Posterior vena cava (tissue), 2 donors: ENCODE results near the gene HRC. TPM values are rescaled to one million over a fixed set of nuclear protein-coding genes. Genes with fewer than 3 reads are reported as not detected.

ENCODE experiments used
- DNase-seq: peaks from one replicate; pipeline ENCODE4 v3.0.0-alpha.2; 2020; ENCODE audit warnings: low spot score
- intact Hi-C, 2 donors: fragments of 100-400 bp; cut with DNase I; formaldehyde crosslinking; loops; one replicate each; pipeline versions ENCODE4 v1.14.1 to v1.14.2; 2022 to 2023
- total RNA-seq, 2 donors: library from RNA; stranded (reverse); fragmentation: NEBNext Ultra II Directional; extraction: Animal tissue kit (Norgen Biotek cat#: 25700); gene quantifications; one replicate each; pipeline ENCODE4 v1.2.1, GENCODE V29; 2021
- donor health status: DM: yes; HTN: yes; CAD: no.
- donor health status: DM: yes; HTN: yes; CAD: no.

The HRC gene
- total RNA-seq, 2 donors from 2014 or later, result 1.1 to 2.4 TPM

DNA sequence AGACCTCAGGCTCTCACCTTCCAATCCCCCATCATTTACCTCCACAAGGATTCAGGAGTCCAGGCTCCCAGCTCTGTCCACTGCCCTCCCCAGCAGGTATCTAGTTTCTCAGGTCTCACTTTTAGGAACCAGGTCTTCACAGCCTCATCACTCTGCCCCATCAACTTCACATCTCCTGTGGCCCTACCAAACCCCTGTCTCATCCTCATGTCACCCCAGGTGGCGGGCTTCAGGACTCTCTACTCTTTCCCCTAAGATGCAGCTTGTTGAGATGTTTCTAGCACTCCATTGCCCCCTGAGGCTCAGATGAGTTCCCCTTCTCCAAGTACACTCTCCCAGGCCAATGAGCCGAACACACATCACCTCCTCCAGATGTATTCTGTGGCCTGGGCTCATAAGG, 34.3 kb downstream of the HRC start:
- DNase-seq, result no peak
- intact Hi-C loops, result loop anchor here in 1 of 2 donors (1.0 kb wide), 1 partner anchor 20 kb away; no protein-coding TSS in a partner anchor

DNA sequence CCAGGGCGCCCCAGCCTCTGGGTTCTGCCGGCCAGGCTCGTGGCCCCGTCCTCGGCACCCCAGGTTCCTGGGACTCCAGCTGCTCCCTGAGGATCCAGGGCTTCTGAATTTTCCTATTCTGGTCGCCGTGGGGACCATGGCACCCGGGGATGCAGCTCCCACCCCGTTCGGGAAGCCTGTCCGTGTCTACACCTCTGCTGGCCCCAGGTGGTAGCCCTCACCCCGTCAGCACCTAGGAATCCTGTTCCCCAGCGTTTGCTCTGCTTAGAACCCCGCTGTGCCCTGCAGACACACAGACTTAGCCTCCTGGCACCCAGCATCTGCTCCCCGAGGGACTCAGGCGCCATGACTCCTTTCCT, 34.9 kb downstream of the HRC start:
- no peak for DNase-seq
- intact Hi-C loops, result loop anchor here in 1 of 2 donors (1.0 kb wide), 1 partner anchor 21 kb away; no protein-coding TSS in a partner anchor

DNA sequence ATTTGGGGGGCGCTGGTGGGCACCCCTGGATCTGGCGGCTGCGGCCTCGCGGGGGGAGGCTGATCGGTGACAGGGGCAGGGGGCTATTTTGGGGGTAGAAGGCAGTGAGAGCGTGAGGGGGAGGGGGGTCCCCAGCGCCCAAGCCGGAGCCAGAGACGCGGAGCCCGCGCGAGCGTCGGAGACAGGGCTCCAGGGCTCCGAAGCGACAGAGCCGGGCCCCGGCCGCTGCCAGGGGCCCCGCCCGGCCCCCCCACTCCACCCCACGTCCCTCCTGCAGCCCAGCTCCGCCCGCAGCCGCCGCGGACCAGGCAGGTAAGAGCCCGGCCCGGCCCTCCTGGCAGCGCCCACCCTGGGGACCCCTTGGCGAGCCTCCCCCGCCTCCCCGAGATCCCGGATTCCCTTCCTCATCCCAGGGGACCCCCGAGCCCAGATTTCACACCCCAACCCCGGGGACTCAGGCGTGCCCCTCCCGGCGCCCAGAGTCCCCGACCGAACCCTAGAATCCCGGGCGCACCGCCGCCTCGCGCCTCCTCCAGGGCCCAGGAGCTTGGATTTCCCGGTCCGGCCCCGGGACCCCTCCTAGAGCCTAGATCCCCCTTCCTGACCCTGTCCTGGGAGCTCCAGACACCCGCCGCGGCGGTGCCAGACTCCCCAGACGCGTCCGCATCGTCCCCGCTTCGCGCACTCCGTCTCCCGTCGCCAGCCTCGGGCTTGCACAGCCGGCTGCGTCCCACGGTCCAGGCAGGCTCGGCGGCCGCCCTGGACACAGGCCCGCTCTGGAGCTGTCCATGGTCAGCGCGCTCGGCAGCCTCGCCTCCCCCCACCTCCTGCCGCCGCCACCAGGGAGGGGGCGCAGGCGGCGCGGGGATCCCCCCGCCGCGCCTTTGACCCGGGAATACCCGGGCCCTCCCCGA, 35.5 kb downstream of the HRC start, which contains the start of gene PPFIA3:
Gene PPFIA3 (plus strand): TSS at position 134 of the 914 bp plus-strand sequence. CDS start 8,330 bp downstream, outside the sequence.
- intact Hi-C loops, result loop anchor here in 1 of 2 donors (1.0 kb wide), 1 partner anchor 22 kb away; no protein-coding TSS in a partner anchor
- DNase-seq, result peak; percentile 88

DNA sequence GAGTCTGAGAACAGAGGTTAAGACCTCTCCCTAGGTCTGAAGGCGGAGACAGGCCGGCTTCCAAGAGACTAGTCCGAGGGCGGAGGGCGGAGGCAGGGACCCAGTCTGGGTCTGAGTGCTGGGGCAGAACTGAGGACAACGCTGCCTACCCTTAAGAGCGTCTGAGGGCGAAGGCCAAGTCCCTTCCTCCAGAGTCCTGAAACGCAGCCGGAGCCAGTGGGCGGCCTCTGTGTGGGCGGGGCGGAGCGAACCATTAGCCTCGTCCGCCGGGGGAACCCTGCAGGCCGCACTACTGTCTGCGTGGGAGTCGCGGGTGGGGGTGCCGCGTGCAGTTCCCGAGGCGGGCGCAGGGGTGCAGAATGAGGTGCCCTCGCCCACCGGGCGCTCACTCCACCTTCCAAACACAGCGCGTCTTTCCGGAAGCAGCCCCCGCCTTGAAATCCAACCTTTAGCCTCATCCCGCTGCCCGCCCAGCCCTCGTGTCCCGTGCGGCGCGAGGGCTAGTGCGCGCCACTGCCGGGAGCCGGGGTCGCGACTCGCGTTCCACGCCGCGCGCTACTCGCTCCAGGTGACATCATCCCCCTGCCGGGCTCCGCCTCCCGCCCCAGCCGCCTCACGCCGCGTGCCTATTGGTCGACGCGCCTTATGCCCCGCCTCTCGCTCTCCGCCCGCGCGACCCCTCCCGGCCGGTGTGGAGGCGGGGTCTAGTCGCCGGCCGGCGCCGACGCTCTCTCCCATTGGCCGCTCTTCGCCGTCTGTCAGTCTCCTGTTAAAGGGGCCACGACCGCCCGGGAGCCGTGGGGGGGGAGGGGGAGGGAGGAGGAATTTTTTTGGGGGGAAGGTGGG, 36.4 kb downstream of the HRC start, which contains the start of gene C19orf73:
Gene C19orf73 (minus strand): TSS at position 579 of the 846 bp plus-strand sequence. CDS start 121 bp downstream, at position 458.
- peak; percentile 99 for DNase-seq
- intact Hi-C loops, result no loop called here

DNA sequence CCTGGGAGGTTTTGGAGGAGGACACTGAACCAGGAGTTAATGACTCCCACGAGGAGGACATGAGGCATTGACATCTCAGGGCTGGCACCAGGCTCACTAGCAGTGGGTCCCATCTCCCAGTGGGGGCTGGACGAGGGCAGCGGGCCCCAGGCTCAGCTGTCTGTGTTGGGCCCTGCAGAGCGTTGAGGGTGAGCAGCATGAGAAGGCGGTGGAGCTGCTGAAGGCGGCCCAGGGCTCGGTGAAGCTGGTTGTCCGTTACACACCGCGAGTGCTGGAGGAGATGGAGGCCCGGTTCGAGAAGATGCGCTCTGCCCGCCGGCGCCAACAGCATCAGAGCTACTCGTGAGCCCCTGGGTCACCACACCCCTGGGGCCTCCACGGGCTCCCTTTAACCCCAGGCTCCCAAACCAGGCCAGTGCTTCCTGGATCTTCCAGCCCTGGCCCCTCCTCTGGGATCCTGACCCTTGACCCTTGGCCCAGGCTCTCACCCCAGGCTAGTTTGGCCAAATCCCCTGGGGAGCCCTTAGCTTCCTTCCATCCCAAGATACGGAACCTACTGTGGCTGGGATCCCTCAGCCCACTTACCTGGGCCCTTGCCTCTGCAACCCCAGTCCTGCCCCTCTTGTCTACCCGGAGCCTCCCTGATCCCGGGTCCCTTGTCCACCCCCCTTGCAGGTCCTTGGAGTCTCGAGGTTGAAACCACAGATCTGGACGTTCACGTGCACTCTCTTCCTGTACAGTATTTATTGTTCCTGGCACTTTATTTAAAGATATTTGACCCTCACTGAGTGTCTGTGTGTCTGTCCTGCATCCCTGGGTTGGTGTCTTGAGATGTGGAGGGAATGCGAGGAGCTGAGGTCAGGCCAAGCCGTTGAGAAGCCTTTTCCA, 37.3 kb downstream of the HRC start:
- DNase-seq, result no peak
- intact Hi-C loops, result no loop called here

DNA sequence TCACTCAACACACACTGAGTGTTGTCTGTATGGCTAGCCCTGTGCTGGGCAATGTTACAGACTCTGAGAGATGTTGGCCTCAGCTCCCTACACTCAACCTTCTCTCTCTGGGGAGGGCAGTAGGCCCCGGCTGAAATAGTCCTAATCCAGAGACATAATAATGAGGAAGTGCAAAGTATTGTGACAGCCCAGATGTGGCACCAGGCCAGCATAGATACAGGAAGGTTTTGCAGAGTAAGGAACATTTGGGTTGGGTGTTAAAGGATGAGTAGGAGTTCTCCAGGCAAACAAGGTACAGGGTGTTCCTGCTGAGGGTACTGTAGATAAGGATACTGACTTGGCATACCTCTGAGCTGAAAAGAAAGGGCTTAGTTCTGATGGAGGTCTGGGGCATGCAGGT, 38.7 kb downstream of the HRC start:
- DNase-seq, result no peak
- intact Hi-C loops, result no loop called here

DNA sequence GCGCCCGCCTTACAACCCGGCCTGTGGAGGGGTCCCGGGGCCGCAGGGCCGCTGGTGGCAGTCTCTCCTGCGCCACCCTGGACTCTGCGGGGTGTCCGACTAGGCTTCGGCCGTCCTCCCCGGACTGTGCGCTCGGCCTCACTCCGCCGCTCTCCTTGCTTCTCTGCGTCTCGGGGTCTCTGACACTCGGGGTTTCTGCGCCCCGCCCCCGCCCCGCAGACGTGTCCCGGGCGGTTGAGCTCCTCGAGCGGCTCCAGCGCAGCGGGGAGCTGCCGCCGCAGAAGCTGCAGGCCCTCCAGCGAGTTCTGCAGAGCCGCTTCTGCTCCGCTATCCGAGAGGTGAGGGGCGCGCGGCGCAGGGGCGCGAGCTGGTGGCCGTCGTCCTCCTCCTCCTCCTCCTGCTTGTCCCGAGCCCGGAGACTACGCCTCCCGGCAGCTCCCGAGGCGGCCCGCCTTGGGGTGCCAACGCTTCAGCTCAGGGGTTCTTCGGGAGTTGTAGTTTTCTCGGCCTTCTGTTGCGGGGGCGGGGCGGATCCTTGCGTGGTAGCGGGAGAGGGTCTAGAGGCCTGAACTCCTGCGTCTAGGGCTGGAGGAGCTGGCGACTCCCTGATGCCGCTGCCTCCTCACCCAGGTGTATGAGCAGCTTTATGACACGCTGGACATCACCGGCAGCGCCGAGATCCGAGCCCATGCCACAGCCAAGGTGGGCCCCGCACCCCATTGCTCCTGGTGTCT, 40.4 kb downstream of the HRC start:
- peak; percentile 91 for DNase-seq
- intact Hi-C loops, result no loop called here

DNA sequence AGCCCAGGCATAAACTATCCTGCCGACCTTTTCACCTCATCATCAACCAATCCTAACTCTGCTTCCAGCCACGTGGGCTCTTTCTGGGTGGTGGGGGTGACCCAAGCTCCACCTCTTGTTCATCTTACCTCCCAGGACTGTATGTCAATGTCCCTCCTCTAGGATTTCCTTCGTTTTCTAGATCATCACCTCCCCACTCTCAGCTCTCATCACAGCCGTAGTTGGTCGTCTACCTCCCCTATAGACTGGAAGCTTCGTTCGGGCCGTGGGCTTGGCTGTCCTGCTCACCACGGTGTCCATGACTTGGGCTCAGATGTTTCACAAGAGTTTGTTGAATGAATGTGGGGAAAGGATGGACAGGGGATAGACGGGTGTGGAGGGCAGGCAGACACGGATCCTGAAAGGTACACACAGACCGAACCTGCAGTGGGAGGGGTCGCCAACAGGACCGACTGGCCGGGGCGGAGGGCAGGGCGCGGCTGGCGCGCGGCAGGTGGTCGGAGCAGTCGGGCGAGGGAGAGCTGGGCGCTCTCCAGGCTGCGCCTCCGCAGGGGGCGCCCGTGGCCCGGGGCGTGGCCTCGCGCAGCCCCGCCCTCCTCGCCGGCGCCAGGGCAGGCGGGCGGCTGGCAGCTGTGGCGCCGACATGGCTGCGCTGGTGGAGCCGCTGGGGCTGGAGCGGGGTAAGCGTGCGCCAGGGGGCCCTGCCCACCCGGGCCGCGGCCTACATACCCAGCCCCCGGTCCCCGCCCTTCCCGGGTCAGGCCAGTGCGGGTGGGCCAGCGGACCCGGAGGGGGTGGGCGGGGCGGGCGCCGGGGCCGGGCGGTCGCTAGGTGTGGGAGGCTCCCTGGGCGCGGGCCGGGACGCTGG, 41.2 kb downstream of the HRC start, which contains the start of gene LIN7B:
Gene LIN7B (plus strand): TSS at position 609 of the 868 bp plus-strand sequence. CDS start 35 bp downstream, at position 644.
- intact Hi-C loops, result no loop called here
- DNase-seq, result no peak

DNA sequence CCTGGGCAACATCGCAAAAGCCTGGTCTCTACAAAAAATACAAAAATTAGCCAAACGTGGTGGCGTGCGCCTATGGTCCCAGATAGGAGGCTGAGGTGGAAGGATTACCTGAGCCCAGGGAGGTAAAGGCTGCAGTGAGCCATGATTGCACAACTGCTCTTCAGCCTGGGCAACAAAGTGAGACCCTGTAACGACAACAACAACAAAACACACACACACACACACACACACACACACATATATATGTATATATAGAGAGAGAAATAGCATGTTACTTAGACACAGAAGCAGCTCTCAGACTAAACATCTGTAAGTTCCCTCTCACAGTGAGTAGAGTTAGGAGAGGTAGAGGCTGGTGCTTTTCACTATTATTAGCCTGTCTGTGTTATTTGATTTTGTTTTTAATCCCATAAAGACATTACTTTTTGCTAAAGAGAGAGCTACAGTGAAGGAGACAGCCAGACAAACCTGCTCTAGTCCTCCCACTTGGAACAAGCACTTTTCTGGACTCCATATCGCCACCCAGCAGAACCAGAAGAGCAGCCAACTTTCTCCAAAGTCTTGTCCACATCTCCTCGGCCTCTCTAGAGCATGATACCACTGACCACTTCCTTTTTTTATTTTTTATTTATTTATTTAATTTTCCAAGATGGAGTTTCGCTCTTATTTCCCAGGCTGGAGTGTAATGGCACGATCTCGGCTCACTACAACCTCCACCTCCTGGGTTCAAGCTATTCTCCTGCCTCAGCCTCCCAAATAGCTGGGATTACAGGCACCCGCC, 43.8 kb downstream of the HRC start:
- DNase-seq, result no peak
- intact Hi-C loops, result no loop called here

DNA sequence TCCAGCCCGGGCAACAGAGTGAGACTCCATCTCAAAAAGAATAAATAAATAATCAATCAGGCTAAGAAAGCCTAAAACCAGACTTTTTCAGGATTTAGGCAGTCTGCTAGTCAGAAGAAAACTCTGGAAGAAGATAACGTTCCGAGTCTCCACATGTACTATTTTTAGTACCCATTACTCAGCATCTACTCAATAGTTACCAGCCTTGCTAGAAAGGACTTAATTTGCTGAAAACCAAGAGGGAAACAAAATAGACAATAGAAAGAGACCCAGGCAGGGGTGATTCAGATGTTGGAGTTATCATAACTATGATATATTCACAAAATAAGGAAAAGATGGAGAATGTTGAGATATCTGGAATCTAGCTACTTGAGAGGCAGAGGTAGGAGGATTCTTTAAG, 44.6 kb downstream of the HRC start:
- intact Hi-C loops, result no loop called here

DNA sequence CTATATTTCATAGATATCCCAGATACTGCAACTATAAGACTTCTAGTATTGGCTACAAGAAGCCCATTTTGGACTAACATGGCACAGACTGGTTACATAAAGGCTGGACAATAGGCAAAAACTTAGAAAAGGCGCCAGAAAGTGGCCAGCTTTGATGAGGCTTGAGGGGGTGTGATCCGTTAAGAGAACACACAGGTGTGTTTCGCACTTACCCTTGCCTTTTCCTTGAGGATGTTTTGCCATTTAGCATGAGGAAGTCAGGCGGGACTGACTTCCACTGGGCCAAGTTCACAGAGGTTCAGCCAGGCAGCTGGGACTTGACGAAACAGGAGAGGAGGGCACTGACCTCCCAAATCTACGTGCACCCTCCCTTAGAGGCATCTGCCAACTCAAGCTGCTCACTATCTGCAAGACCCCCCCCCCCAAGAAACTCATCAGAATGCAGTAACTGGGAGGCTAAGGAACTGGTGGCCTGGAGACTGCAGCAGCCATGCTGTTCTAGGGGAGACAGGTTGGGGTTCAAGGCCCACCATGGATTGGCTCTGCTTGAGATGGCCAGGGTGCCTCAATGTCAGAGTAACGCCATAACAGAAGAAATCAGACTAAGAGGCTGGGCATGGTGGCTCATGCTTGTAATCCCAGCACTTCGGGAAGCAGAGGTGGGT, 45.5 kb downstream of the HRC start:
- intact Hi-C loops, result loop anchor here in 1 of 2 donors (2.0 kb wide), 1 partner anchor 21 kb away; no protein-coding TSS in a partner anchor
- no peak for DNase-seq

More for the DNA sequence above, 44.6 kb downstream of the HRC start:
- no peak for DNase-seq

DNA sequence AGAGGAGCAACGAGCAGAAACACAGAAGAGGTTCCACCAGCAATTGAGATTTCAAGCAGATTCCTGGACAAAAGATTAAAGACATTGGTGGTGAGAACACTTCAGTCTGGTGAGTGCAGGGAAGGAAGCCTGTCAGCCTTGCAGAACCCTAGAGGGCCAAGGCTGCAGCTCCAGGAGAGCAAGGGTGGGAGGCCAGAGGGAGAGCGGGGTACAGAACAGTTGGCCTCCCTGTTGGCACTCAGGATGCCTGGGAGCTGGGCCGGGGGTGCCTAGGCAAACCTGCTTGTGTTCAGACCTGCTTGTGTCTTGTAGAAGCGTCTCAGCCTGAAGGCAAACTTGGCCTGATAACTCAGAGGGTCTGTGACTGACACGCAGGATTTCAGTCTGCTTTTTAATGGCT, 46.1 kb downstream of the HRC start:
- no peak for DNase-seq
- intact Hi-C loops, result loop anchor here in 1 of 2 donors (2.0 kb wide), 1 partner anchor 22 kb away; no protein-coding TSS in a partner anchor

DNA sequence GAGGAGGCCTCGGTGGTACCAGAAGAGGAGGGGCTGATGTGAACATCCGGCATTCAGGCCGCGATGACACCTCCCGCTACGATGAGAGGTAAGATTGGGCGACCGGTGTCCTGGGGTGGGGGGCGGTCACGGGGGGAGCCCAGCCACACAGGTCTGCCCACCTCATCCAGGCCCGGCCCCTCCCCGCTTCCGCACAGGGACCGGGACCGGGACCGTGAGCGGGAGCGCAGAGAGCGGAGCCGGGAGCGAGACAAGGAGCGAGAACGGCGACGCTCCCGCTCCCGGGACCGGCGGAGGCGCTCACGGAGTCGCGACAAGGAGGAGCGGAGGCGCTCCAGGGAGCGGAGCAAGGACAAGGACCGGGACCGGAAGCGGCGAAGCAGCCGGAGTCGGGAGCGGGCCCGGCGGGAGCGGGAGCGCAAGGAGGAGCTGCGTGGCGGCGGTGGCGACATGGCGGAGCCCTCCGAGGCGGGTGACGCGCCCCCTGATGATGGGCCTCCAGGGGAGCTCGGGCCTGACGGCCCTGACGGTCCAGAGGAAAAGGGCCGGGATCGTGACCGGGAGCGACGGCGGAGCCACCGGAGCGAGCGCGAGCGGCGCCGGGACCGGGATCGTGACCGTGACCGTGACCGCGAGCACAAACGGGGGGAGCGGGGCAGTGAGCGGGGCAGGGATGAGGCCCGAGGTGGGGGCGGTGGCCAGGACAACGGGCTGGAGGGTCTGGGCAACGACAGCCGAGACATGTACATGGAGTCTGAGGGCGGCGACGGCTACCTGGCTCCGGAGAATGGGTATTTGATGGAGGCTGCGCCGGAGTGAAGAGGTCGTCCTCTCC, 47.4 kb downstream of the HRC start:
- no peak for DNase-seq
- intact Hi-C loops, result loop anchor here in 1 of 2 donors (2.0 kb wide), 1 partner anchor 23 kb away; no protein-coding TSS in a partner anchor

DNA sequence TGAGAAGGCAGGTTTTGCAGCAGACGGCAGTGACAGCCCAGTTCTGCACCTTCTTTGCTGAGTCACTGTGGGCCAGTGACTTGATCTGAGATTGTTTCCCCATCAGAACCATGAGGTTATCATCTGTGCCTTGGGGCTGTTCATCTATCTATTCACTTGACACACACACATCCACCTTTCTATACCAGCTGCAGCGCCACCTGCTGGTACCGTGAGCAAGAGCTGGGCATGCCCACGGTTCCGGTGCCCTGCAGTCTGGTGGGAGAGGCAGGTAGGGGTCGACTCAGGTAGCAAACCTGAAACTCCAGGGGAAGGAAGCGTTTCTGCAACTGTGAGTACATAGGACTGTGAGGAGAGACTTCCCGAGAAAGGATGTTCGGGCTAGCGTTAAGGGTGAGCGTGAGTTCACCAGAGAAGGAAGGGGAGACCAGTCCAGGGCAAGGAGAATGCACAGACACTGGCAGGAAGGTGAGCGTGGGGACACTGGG, 48.5 kb downstream of the HRC start:
- intact Hi-C loops, result no loop called here
- no peak for DNase-seq
